Left ventricle myocardium inferior (tissue), 1 donor: Measurements from ENCODE around the gene MTERF4. TPM values are rescaled to one million over a fixed set of nuclear protein-coding genes. Genes with fewer than 3 reads are reported as not detected.

Source experiments
- DNase-seq: peaks from one replicate; pipeline ENCODE4 v3.0.0-alpha.2; 2020
- H3K27ac ChIP-seq: fragments of 200-600 bp; replicated peaks from 2 replicates; pipeline ENCODE4 v1.8.0; 2021
- H3K27me3 ChIP-seq: fragments of 200-600 bp; 2 replicates; pipeline ENCODE4 v1.8.0; 2021; ENCODE audit warnings: low read depth
- H3K36me3 ChIP-seq: fragments of 200-600 bp; 2 replicates; pipeline ENCODE4 v1.8.0; 2021
- H3K4me1 ChIP-seq: fragments of 200-600 bp; 2 replicates; pipeline ENCODE4 v1.8.0; 2021
- H3K4me3 ChIP-seq: fragments of 200-600 bp; 2 replicates; pipeline ENCODE4 v1.8.0; 2021; ENCODE audit warnings: mild to moderate bottlenecking, moderate library complexity
- H3K9me3 ChIP-seq: fragments of 200-600 bp; replicated peaks from 2 replicates; pipeline ENCODE4 v1.8.0; 2021
- intact Hi-C: fragments of 100-400 bp; cut with micrococcal nuclease; formaldehyde crosslinking; loops from one replicate; pipeline ENCODE4 v1.11.0; 2022
- total RNA-seq: library from RNA; stranded (reverse); fragmentation: NEBNext Ultra II Directional; extraction: Animal tissue kit (Norgen Biotek cat#: 25700); gene quantifications from one replicate; pipeline ENCODE4 v1.2.1, GENCODE V29; 2021
- TF ChIP-seq, protein P1 (sequence below): fragments of 200-600 bp; IDR thresholded peaks from 2 replicates; pipeline ENCODE4 v1.8.0; 2021; ENCODE audit warnings: antibody characterized with exemption, mild to moderate bottlenecking, borderline replicate concordance
- donor health status: DM: no; HTN: yes; CAD: no; lungs with severe emphysema.

Gene MTERF4
- total RNA-seq, 1 donor from 2014 or later = 19.5 TPM

DNA sequence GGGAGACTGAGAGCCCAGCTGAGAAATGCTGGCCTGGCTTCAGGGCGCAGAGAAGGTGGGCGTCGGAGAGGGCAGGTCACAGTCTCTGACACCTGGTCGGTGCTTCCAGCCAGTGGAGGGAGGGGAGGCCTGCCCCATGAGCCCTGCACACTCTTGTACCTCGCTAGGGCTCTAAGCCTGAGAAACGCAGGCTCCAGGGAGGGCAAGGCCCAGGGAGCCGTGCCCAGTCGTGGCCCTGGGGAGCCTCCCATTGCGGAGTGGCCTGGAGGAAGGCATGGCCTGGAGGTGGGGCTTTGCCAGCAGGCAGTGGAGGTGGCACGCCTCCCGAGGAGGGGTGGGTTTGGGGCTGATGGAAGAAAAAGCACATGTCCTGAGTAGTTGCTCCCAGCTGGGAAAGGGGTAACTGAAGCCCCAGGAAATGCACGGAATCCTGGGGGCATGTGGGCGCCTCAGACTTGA, 39.0 kb downstream of the MTERF4 start:
- H3K27me3 ChIP-seq = peaks cover 8% of the 10 kb centered on the region
- intact Hi-C loops = no loop called here
- H3K36me3 ChIP-seq = peaks cover 9% of the 10 kb centered on the region
- peaks cover 11% of the 10 kb centered on the region for H3K4me1 ChIP-seq
- H3K4me3 ChIP-seq = no peak overlapping the region
- H3K27ac ChIP-seq = no peak overlapping the region
- H3K9me3 ChIP-seq = no peaks in the 10 kb centered on the region
- DNase-seq = no peak
- TF ChIP-seq, protein P1, sequence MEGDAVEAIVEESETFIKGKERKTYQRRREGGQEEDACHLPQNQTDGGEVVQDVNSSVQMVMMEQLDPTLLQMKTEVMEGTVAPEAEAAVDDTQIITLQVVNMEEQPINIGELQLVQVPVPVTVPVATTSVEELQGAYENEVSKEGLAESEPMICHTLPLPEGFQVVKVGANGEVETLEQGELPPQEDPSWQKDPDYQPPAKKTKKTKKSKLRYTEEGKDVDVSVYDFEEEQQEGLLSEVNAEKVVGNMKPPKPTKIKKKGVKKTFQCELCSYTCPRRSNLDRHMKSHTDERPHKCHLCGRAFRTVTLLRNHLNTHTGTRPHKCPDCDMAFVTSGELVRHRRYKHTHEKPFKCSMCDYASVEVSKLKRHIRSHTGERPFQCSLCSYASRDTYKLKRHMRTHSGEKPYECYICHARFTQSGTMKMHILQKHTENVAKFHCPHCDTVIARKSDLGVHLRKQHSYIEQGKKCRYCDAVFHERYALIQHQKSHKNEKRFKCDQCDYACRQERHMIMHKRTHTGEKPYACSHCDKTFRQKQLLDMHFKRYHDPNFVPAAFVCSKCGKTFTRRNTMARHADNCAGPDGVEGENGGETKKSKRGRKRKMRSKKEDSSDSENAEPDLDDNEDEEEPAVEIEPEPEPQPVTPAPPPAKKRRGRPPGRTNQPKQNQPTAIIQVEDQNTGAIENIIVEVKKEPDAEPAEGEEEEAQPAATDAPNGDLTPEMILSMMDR = no peak

DNA sequence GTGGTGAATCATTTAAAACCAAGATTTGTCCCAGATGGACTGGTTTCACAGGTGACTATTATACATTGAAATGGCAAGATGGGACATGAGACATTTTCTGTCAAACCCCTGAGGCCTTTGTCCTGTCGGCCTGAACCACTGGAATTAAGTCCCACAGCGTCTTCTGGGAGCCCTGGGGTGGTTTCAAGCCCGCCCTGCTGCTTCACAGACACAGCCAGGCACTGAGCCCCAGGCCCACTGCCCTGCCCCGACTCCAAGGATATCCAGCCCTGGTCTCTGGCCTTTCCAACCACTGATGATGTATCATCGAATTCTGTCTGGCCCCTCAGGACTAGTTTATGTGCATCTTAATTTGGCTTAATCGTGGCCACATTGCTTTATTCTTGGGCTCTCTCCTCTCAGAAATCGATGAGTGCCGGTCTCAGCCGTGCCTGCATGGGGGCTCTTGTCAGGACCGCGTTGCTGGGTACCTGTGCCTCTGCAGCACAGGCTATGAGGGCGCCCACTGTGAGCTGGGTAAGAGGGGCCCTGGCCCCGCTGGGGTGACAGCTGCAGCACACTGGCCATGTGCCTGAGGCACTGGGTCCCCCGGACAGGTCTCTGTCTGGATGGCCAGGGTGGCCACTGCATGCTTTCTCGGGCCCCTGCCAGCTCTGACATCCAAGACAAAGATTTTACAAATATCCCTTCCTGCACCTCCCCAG, 39.5 kb downstream of the MTERF4 start:
- intact Hi-C loops = no loop called here
- Histone ChIP-seq H3K9me3 (no peaks in the 10 kb centered on the region), H3K27ac (no peak overlapping the region), H3K27me3 (peaks cover 8% of the 10 kb centered on the region), H3K36me3 (peaks cover 3% of the 10 kb centered on the region), H3K4me1 (peaks cover 11% of the 10 kb centered on the region), H3K4me3 (no peak overlapping the region)
- TF ChIP-seq, protein P1 = no peak
- DNase-seq = no peak

DNA sequence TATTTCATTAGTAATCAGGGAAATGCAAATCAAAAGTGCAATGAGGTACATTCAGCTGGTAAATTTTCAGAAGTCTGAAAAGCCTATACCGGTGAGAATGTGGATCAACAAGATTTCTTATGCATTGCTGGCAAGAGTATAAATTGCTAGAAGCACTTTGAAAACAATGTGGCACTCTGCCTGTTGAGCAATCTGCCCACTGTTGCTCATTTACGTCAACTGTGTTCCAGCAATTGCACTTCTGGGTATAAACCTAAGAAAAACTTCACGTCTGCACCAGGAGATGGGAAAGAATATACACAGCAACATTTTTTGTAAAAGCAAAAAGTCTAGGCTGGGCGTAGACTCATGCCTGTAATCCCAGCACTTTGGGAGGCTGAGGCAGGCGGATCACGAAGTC, 40.8 kb downstream of the MTERF4 start:
- intact Hi-C loops = no loop called here
- no peaks in the 10 kb centered on the region for H3K36me3 ChIP-seq
- H3K27me3 ChIP-seq = peaks cover 8% of the 10 kb centered on the region
- no peaks in the 10 kb centered on the region for H3K9me3 ChIP-seq
- TF ChIP-seq, protein P1 = no peak
- H3K4me1 ChIP-seq = peaks cover 11% of the 10 kb centered on the region
- no peak overlapping the region for H3K27ac ChIP-seq
- no peak for DNase-seq
- H3K4me3 ChIP-seq = no peak overlapping the region

DNA sequence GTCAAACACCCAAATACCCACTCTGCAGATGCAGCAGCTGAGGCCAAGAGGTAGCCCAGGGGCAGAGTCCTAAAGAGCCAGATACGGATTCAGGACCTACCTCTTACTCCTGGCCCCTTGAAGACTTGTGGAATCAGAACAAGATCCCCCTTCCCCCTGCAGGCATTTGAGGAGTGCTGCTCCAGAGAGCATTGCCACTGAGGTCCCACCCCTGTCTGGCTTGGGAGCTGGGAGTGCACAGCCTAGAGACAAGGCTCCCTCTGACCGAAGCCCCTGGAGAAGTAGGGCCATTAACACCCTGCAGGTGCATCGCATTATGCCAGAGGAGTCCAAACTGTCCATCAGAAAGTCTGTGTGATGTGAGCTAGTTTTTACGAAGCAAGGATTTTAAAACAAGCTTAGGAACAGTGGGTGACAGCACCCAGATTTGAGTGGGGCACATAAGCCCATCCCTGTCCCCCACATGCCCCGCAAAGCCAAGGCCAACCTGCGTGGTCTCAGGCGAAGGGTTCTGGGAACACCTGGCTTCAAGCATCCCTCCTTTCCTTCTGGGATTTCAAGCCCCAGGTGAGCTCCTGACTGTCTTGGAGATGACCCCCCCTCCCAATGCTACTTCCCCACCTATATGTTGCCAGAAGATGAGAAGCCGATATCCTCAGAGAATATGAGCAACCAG, 48.4 kb downstream of the MTERF4 start:
- TF ChIP-seq, protein P1 = no peak
- H3K36me3 ChIP-seq = peaks cover 40% of the 10 kb centered on the region
- no peaks in the 10 kb centered on the region for H3K9me3 ChIP-seq
- DNase-seq = no peak
- H3K4me1 ChIP-seq = no peaks in the 10 kb centered on the region
- intact Hi-C loops = no loop called here
- no peaks in the 10 kb centered on the region for H3K27me3 ChIP-seq
- H3K4me3 ChIP-seq = no peak overlapping the region
- no peak overlapping the region for H3K27ac ChIP-seq

DNA sequence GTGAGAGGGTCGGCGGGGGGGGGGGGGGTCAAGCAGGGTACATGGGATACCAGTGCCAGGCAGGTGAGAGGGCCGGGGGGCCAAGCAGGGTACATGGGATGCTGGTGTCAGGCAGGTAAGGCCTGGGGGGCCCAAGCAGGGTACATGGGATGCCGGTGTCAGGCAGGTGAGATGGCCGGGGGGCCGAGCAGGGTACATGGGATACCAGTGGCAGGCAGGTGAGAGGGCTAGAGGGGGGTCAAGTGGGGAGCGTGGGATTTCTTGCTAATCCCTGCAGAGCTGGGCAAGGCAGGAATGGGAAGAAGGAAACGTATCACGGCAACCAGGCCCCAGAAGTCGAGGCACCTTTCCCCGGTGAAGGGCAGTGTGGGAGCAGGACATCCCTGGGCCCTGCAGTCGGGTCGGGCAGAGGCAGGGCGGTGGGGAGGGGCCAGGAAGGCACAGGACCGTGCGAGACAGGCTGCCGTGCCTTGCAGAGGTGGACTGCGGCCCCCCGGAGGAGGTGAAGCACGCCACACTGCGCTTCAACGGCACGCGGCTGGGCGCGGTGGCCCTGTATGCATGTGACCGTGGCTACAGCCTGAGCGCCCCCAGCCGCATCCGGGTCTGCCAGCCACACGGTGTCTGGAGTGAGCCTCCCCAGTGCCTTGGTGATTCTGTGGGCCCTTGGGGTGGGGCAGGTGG, 49.3 kb downstream of the MTERF4 start:
- no peaks in the 10 kb centered on the region for H3K27me3 ChIP-seq
- no peaks in the 10 kb centered on the region for H3K4me1 ChIP-seq
- no peak overlapping the region for H3K27ac ChIP-seq
- no peaks in the 10 kb centered on the region for H3K9me3 ChIP-seq
- peaks cover 47% of the 10 kb centered on the region for H3K36me3 ChIP-seq
- TF ChIP-seq, protein P1 = no peak
- DNase-seq = no peak
- H3K4me3 ChIP-seq = no peak overlapping the region
- intact Hi-C loops = no loop called here
